Measurements from ENCODE around the gene KIF14. TPM values are rescaled to one million over a fixed set of nuclear protein-coding genes. Genes with fewer than 3 reads are reported as not detected.
A peak's percentile ranks its signal among the peaks of the same experiment; 100 is the strongest.

KIF14 gene
- polyA plus RNA-seq, 3 donors: 0.03 to 0.18 (median 0.05) TPM

DNA sequence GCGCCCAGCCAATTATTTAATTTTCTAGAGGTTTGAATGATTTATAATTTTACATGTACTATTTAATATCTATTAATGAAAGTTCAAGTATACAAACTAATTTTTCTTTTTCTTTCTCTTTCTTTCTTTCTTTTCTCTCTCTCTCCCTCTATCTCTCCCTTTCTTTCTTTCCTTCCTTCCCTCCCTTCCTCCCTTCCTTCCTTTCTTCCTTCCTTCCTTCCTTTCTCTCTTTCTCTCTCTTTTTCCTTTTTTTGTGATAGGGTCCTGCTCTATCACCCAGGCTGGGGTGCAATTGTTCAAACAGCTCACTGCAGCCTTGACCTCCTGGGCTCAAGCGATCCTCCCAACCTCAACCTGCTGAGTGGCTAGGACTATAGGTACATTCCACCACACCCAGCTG lies 16.1 kb upstream of the KIF14 start:
- 88% methylated on average over 1 of the region's 2 CpGs for WGBS (ENCODE audit: insufficient coverage)
- TF ChIP-seq, protein P1, sequence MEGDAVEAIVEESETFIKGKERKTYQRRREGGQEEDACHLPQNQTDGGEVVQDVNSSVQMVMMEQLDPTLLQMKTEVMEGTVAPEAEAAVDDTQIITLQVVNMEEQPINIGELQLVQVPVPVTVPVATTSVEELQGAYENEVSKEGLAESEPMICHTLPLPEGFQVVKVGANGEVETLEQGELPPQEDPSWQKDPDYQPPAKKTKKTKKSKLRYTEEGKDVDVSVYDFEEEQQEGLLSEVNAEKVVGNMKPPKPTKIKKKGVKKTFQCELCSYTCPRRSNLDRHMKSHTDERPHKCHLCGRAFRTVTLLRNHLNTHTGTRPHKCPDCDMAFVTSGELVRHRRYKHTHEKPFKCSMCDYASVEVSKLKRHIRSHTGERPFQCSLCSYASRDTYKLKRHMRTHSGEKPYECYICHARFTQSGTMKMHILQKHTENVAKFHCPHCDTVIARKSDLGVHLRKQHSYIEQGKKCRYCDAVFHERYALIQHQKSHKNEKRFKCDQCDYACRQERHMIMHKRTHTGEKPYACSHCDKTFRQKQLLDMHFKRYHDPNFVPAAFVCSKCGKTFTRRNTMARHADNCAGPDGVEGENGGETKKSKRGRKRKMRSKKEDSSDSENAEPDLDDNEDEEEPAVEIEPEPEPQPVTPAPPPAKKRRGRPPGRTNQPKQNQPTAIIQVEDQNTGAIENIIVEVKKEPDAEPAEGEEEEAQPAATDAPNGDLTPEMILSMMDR (IDR thresholded peaks at IDR 0.05): no peak
- no peak for DNase-seq
- no peaks in the 10 kb centered on the region for H3K9me3 ChIP-seq (replicated peaks in 1 of 2; ENCODE audit: control insufficient read depth in 1 of 2, insufficient read depth in 1 of 2, low read length in 2 of 2)
- Mint-ChIP-seq H3K36me3 (peaks cover 0 to 3% of the 10 kb centered on the region in 2 donors), H3K27ac (peak overlapping the region in 1 of 7 donors; percentile 3), H3K9me3 (no peaks in the 10 kb centered on the region), H3K27me3 (ENCODE audit: low read depth in 3 of 3) (peaks cover 0 to 3% (median 2%) of the 10 kb centered on the region in 3 donors), H3K4me1 (peaks cover 18% of the 10 kb centered on the region), H3K4me3 (no peak overlapping the region)
- H3K4me1 ChIP-seq (ENCODE audit: control insufficient read depth in 1 of 2, insufficient read depth in 2 of 2, low read length in 2 of 2): peaks cover 22 to 25% of the 10 kb centered on the region in 2 donors
- H3K4me2 ChIP-seq (replicated peaks; ENCODE audit: extremely low read depth, low read length, poor library complexity, severe bottlenecking): no peak overlapping the region
- no peak overlapping the region for H3K9ac ChIP-seq (ENCODE audit: insufficient read depth, low read length, poor library complexity, severe bottlenecking)
- no peaks in the 10 kb centered on the region for H3K36me3 ChIP-seq (replicated peaks in 1 of 2; ENCODE audit: control insufficient read depth in 1 of 2, insufficient read depth in 2 of 2, low read length in 2 of 2)
- no peak overlapping the region for H3K4me3 ChIP-seq (replicated peaks in 1 of 3; ENCODE audit: low read depth in 2 of 3, low read length in 3 of 3)
- no peak overlapping the region for H3K27ac ChIP-seq (ENCODE audit: low read depth in 1 of 2, low read length in 2 of 2)
- intact Hi-C loops (cut with micrococcal nuclease): no loop called here
- H4K20me1 ChIP-seq (ENCODE audit: insufficient read depth, low read length): no peaks in the 10 kb centered on the region
- H3K79me2 ChIP-seq (ENCODE audit: insufficient read depth, low read length): no peaks in the 10 kb centered on the region
- no peak overlapping the region for H2AFZ ChIP-seq (ENCODE audit: insufficient read depth, low read depth, low read length, poor library complexity, severe bottlenecking)
- H3K27me3 ChIP-seq (ENCODE audit: control insufficient read depth in 2 of 2, insufficient read depth in 2 of 2, low read length in 2 of 2): no peaks in the 10 kb centered on the region

DNA sequence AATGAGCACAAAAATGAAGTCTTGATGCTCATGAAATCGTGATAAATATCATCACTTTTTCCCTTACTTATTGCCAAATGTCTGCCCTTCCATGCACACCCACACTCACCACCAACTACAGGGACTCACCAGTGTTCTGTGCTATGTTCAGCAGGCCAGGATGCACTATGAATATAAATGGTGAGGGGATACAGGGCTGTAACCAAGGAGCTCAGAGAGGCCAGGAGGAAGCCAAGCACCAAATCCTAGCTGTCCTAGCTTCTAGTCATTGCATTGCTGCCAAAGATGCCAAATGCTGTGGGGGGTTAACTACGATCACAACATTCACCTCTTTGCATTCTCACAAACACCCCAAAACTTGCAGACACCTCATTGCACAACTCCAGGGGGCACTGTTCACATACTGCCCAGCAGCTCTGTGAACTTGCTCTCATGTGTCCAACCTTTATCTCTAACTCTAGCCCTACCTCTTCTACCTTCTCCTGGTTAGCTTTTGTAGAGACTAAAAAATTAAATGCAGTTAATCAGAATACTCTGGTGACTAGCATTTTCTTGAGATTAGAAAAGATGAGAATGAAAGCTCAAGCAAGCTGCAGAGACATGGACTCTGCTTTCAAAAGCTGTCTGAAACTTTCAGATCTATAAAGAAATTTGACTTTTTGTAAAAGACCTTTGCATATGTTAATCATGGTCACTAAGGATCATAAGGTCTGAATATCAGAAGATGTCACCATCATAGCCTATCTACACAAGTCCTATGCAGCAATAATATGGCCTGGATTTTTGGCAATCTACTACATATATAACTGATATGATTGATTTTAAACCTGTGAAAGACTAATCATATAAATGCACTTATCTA lies 13.9 kb upstream of the KIF14 start:
- Mint-ChIP-seq H3K4me1 (peaks cover 3% of the 10 kb centered on the region), H3K27ac (no peak overlapping the region), H3K36me3 (no peaks in the 10 kb centered on the region), H3K27me3 (ENCODE audit: low read depth in 3 of 3) (peaks cover 0 to 7% (median 3%) of the 10 kb centered on the region in 3 donors), H3K9me3 (no peaks in the 10 kb centered on the region), H3K4me3 (no peak overlapping the region)
- Histone ChIP-seq H3K9ac (ENCODE audit: insufficient read depth, low read length, poor library complexity, severe bottlenecking) (no peak overlapping the region), H4K20me1 (ENCODE audit: insufficient read depth, low read length) (no peaks in the 10 kb centered on the region), H3K27me3 (ENCODE audit: control insufficient read depth in 2 of 2, insufficient read depth in 2 of 2, low read length in 2 of 2) (no peaks in the 10 kb centered on the region), H3K9me3 (replicated peaks in 1 of 2; ENCODE audit: control insufficient read depth in 1 of 2, insufficient read depth in 1 of 2, low read length in 2 of 2) (no peaks in the 10 kb centered on the region), H2AFZ (ENCODE audit: insufficient read depth, low read depth, low read length, poor library complexity, severe bottlenecking) (no peak overlapping the region), H3K4me3 (replicated peaks in 1 of 3; ENCODE audit: low read depth in 2 of 3, low read length in 3 of 3) (no peak overlapping the region), H3K4me2 (replicated peaks; ENCODE audit: extremely low read depth, low read length, poor library complexity, severe bottlenecking) (no peak overlapping the region), H3K79me2 (ENCODE audit: insufficient read depth, low read length) (no peaks in the 10 kb centered on the region), H3K36me3 (replicated peaks in 1 of 2; ENCODE audit: control insufficient read depth in 1 of 2, insufficient read depth in 2 of 2, low read length in 2 of 2) (no peaks in the 10 kb centered on the region), H3K27ac (ENCODE audit: low read depth in 1 of 2, low read length in 2 of 2) (no peak overlapping the region), H3K4me1 (ENCODE audit: control insufficient read depth in 1 of 2, insufficient read depth in 2 of 2, low read length in 2 of 2) (peaks cover under 1 to 3% of the 10 kb centered on the region in 2 donors)
- WGBS (ENCODE audit: insufficient coverage): no CpG with 5 or more reads among the region's 2 CpGs
- TF ChIP-seq, protein P1 (IDR thresholded peaks at IDR 0.05): no peak
- no peak for DNase-seq
- intact Hi-C loops (cut with micrococcal nuclease): no loop called here

All from CD14-positive monocyte (primary cell).